SK-N-MC (cell line): Measurements from ENCODE around the gene AMER3.

Experiments used
- EZH2 ChIP-seq: fragments of 200-600 bp; sonication (generic); IDR thresholded peaks from one replicate; pipeline ENCODE4 v1.6.1; 2017; ENCODE audit warnings: antibody characterized with exemption
- POLR2AphosphoS5 ChIP-seq: IDR thresholded peaks from 2 replicates; pipeline ENCODE4 v1.6.1; 2012; ENCODE audit warnings: mild to moderate bottlenecking, low read depth, low read length, borderline replicate concordance

GRCh38 chr2:130749641-130750040, 5.7 kb upstream of the AMER3 start:
- TF ChIP-seq EZH2 = no peak
- no peak for TF ChIP-seq POLR2AphosphoS5
